ENCODE measurements around the gene TMEM200B. TPM values are rescaled to one million over a fixed set of nuclear protein-coding genes. Genes with fewer than 3 reads are reported as not detected.

Gene TMEM200B
- total RNA-seq = 21.1 and 28.7 TPM in 2 replicates

DNA sequence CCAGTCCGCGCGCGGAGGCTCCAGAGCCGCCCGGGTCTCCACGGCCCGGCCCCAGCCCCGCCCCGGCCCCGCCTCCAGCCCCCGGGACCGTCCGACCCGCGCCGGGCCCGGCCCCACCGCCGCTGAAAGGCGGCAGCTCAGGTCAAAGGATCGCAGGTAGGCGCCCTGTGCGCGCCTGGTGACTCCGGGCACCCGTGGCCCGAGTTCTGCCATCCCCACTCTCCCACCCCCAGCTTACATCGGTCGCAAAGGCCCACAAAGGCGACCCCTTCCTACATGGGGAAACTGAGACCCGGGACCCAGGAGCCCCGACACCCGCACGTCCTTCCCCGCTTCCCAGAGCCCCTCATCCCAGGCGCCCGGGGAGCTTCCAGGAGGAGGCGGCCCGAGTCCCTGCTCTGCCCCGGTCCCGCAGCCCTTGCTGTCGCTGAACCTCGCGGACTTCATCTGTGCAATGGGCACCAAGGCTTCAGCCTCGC lies at the start of gene TMEM200B:
TSS of gene TMEM200B (minus strand) at position 17 of the 479 bp plus-strand sequence. CDS start 2,075 bp downstream, outside the sequence.

Other genes with a start within 250 kb of the TMEM200B start
- 3.4 and 3.5 TPM in 2 replicates for gene EPB41, start 209.3 kb downstream of the TMEM200B start, total RNA-seq
- 32.5 and 48.2 TPM in 2 replicates for gene SRSF4, start 58.0 kb upstream of the TMEM200B start, total RNA-seq
- 26.8 and 31.4 TPM in 2 replicates for gene MECR, start 107.0 kb upstream of the TMEM200B start, total RNA-seq
- gene PTPRU, start 112.6 kb upstream of the TMEM200B start, total RNA-seq = 28.2 and 36.2 TPM in 2 replicates